SK-N-SH (cell line): Measurements from ENCODE around the gene TRIM40. TPM values are rescaled to one million over a fixed set of nuclear protein-coding genes. Genes with fewer than 3 reads are reported as not detected.

ENCODE experiments used
- CTCF ChIA-PET: fragments of 300-600, 350-600 bp; formaldehyde crosslinking; extraction: SDS; loops from one replicate; lab custom pipeline; 2021; lab: Yijun Ruan, JAX
- POLR2A ChIA-PET: fragments of 350-600 bp; sonication (Branson Sonifier 250); formaldehyde crosslinking; extraction: SDS; loops from one replicate; lab custom pipeline; 2020; ENCODE audit warnings: antibody characterized with exemption, inconsistent platforms; lab: Yijun Ruan, JAX
- DNase-seq: peaks from one replicate; pipeline ENCODE4 v3.0.0; 2012
- H2AFZ ChIP-seq: fragments of 200-600 bp; sonication (generic); 2 replicates; pipeline ENCODE4 v1.8.1; 2016; ENCODE audit warnings: antibody characterized with exemption, mild to moderate bottlenecking, low read depth
- H3F3A ChIP-seq: fragments of 200-600 bp; sonication (generic); replicated peaks from 2 replicates; pipeline ENCODE3; 2016; ENCODE audit warnings: antibody characterized with exemption, mild to moderate bottlenecking; ENCODE audit not compliant: insufficient read depth
- H3K27ac ChIP-seq, 2 experiments: fragments of 200-500 bp in 1 of 2; fragments of 200-600 bp in 1 of 2; sonication (Bioruptor generic) in 1 of 2; sonication (generic), shearing (Covaris generic) in 1 of 2; 2 replicates each; pipeline versions ENCODE4 v1.5.1 to v1.6.1; 2014 to 2016; ENCODE audit warnings: low read depth in 2 of 2, inconsistent platforms in 1 of 2, low read length in 1 of 2, mild to moderate bottlenecking in 1 of 2, mixed read lengths in 1 of 2
- H3K27me3 ChIP-seq: fragments of 200-600 bp; sonication (generic), shearing (Covaris generic); 2 replicates; pipeline ENCODE4 v1.6.1; 2016; ENCODE audit warnings: mixed run types; ENCODE audit not compliant: insufficient read depth
- H3K36me3 ChIP-seq, 2 experiments: fragments of 200-500 bp in 1 of 2; fragments of 200-600 bp in 1 of 2; sonication (Bioruptor generic) in 1 of 2; sonication (generic) in 1 of 2; replicated peaks in 1 of 2; 2 replicates each; pipeline versions ENCODE3 to v1.5.1; 2014 to 2016; ENCODE audit warnings: low read length in 1 of 2, mild to moderate bottlenecking in 1 of 2; ENCODE audit not compliant: insufficient read depth in 2 of 2, control insufficient read depth in 1 of 2
- H3K4me1 ChIP-seq, 2 experiments: fragments of 200-500 bp in 1 of 2; fragments of 200-600 bp in 1 of 2; sonication (Bioruptor generic) in 1 of 2; sonication (generic), shearing (Covaris generic) in 1 of 2; 2 replicates each; pipeline versions ENCODE4 v1.5.1 to v1.6.1; 2014 to 2016; ENCODE audit warnings: low read depth in 1 of 2, low read length in 1 of 2, mixed run types in 1 of 2; ENCODE audit not compliant: insufficient read depth in 2 of 2, control insufficient read depth in 1 of 2
- H3K4me2 ChIP-seq: fragments of 200-600 bp; sonication (generic), shearing (Covaris generic); 2 replicates; pipeline ENCODE4 v1.6.1; 2017; ENCODE audit warnings: mixed run types
- H3K4me3 ChIP-seq, 2 experiments: fragments of 200-500 bp in 1 of 2; fragments of 200-600 bp in 1 of 2; sonication (Bioruptor generic) in 1 of 2; sonication (generic), shearing (Covaris generic) in 1 of 2; 2 replicates each; pipeline versions ENCODE4 v1.5.1 to v1.8.1; 2014 to 2016; ENCODE audit warnings: low read depth in 2 of 2, inconsistent platforms in 1 of 2, low read length in 1 of 2, mild to moderate bottlenecking in 1 of 2, mixed read lengths in 1 of 2, moderate library complexity in 1 of 2
- H3K79me2 ChIP-seq: fragments of 200-600 bp; sonication (generic); 2 replicates; pipeline ENCODE4 v1.8.1; 2017; ENCODE audit warnings: mild to moderate bottlenecking; ENCODE audit not compliant: insufficient read depth
- H3K9ac ChIP-seq: fragments of 200-600 bp; sonication (generic); 2 replicates; pipeline ENCODE4 v1.6.1; 2017; ENCODE audit warnings: mixed run types
- H3K9me2 ChIP-seq: fragments of 200-600 bp; sonication (generic); 2 replicates; pipeline ENCODE4 v1.6.1; 2017; ENCODE audit warnings: mixed run types
- H3K9me3 ChIP-seq: fragments of 200-600 bp; sonication (generic); 2 replicates; pipeline ENCODE4 v1.6.1; 2017; ENCODE audit warnings: mixed run types, mild to moderate bottlenecking, moderate library complexity
- H4K20me1 ChIP-seq: fragments of 200-600 bp; sonication (generic); 2 replicates; pipeline ENCODE4 v1.6.1; 2017; ENCODE audit warnings: mild to moderate bottlenecking, mixed run types; ENCODE audit not compliant: insufficient read depth
- FOSL2 ChIP-seq: IDR thresholded peaks from 2 replicates; pipeline ENCODE4 v1.4.0; 2012; ENCODE audit warnings: low read depth, mild to moderate bottlenecking, moderate library complexity, borderline replicate concordance
- FOXM1 ChIP-seq: IDR thresholded peaks from 2 replicates; pipeline ENCODE4 v1.4.0; 2012; ENCODE audit warnings: low read depth, mild to moderate bottlenecking
- GABPA ChIP-seq: IDR thresholded peaks from 2 replicates; pipeline ENCODE4 v1.4.0; 2012; ENCODE audit warnings: low read depth, mild to moderate bottlenecking
- GATA2 ChIP-seq: sonication (generic); formaldehyde crosslinking; IDR thresholded peaks from 2 replicates; pipeline ENCODE4 v1.5.0; 2020; ENCODE audit warnings: mild to moderate bottlenecking, missing genetic modification reagents
- JUND ChIP-seq: IDR thresholded peaks from 2 replicates; pipeline ENCODE4 v1.4.0; 2012
- MXI1 ChIP-seq: IDR thresholded peaks from 2 replicates; pipeline ENCODE4 v1.6.1; 2012; ENCODE audit warnings: mild to moderate bottlenecking, low read depth, low read length, improper control_type of control experiment
- POLR2AphosphoS5 ChIP-seq: IDR thresholded peaks from 2 replicates; pipeline ENCODE4 v1.6.1; 2012; ENCODE audit warnings: low read depth, low read length
- RFX5 ChIP-seq: IDR thresholded peaks from 2 replicates; pipeline ENCODE4 v1.6.1; 2012; ENCODE audit warnings: mild to moderate bottlenecking, improper control_type of control experiment, low read length
- RXRA ChIP-seq: IDR thresholded peaks from 2 replicates; pipeline ENCODE4 v1.4.0; 2012; ENCODE audit warnings: low read depth, mild to moderate bottlenecking, borderline replicate concordance
- SIN3A ChIP-seq: IDR thresholded peaks from 2 replicates; pipeline ENCODE4 v1.6.1; 2012; ENCODE audit warnings: low read depth, mild to moderate bottlenecking, low read length, moderate library complexity, borderline replicate concordance
- TAF1 ChIP-seq: IDR thresholded peaks from 2 replicates; pipeline ENCODE4 v1.6.1; 2012; ENCODE audit warnings: low read depth, mild to moderate bottlenecking, low read length, moderate library complexity, borderline replicate concordance
- TCF12 ChIP-seq: IDR thresholded peaks from 2 replicates; pipeline ENCODE4 v1.4.0; 2012
- WGBS: methylation state at CpG from one replicate; pipeline ENCODE4 v1.1.6; 2017; ENCODE audit warnings: low lambda C conversion rate; 5-methylcytosine and 5-hydroxymethylcytosine counted together
- polyA plus RNA-seq, 3 experiments: library from polyadenylated mRNA; depleted of rRNA; stranded (reverse); fragments of >200 nt; gene quantifications; 2 replicates each; pipeline ENCODE4 v1.2.3, GENCODE V29; 2012
- TF ChIP-seq, protein P1 (sequence below): IDR thresholded peaks from 2 replicates; pipeline ENCODE4; 2012

Gene TRIM40
- polyA plus RNA-seq, 1 of the 3 experiments (the other 2 are of a cell fraction), result not detected

DNA sequence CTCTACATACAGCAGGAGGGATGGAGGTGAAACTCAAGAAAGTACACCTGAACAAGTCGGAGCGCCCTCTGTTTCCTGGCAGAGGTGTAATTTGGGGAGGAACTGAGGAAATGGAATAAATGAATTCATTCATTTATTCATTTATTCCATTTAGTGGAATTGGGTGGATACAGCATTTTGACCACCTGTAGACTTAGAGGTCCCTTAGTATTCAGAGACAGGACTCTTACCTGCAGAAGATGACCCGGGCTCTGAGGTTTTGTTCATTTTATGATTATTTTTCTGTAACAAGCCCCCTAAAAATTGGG is 32.1 kb upstream of the TRIM40 start:
- H3K9me2 ChIP-seq, result no peaks in the 10 kb centered on the region
- ChIA-PET POLR2A (interaction anchor here (1.3 kb wide), 1 partner anchor 37 kb away, joined by 6 read pairs; the partner anchor contains the start of gene PPP1R11), CTCF (interaction anchor here (0.6 to 8.9 kb wide), 29 partner anchors 8 to 1080 kb away, joined by 3 to 207 read pairs (median 5); partner anchors contain the start of genes TRIM31 and TRIM40)
- H3K9me3 ChIP-seq, result no peaks in the 10 kb centered on the region
- peak overlapping the region; percentile 85 for H3K4me2 ChIP-seq
- TF ChIP-seq SIN3A, result no peak
- H3F3A ChIP-seq, result peaks cover 6% of the 10 kb centered on the region
- H3K9ac ChIP-seq, result no peak overlapping the region
- WGBS, result 32% methylated on average over 3 of the region's 3 CpGs
- DNase-seq, result no peak
- H3K27me3 ChIP-seq, result peaks cover 64% of the 10 kb centered on the region
- H4K20me1 ChIP-seq, result no peaks in the 10 kb centered on the region
- H3K27ac ChIP-seq, result no peak overlapping the region
- H3K4me3 ChIP-seq, result peak overlapping the region; percentile 37 to 64; a peak in 3 of 4 replicates
- peaks cover 5 to 11% of the 10 kb centered on the region in 2 experiments; a peak in 2 of 4 replicates for H3K4me1 ChIP-seq
- 0 out of 2 replicates have a peak overlapping the region, but pooled peaks have one; percentile 74 for H2AFZ ChIP-seq
- H3K79me2 ChIP-seq, result no peaks in the 10 kb centered on the region
- H3K36me3 ChIP-seq, result no peaks in the 10 kb centered on the region

DNA sequence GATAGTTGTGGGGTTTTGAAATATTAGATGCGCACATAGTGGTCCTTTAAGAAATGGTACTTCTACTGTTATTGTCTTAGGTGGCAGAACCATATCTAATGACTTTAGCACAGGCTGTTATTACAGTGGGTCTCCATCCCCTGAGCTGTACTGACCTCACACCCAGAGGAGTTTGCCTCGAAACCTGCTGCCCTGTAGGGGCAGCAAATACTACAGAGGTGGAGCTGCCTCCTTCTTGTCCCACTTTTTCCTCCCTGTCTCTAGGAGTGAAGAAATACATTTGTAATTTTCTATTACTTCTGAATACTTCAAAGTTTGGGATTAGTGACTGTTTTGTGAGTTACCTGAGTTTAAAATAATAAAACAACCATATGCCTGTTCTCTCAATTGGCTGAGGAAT is 31.3 kb upstream of the TRIM40 start:
- CTCF ChIA-PET, result interaction anchor here (1.1 to 8.9 kb wide), 11 partner anchors 11 to 256 kb away, joined by 3 to 207 read pairs (median 10); partner anchors contain the start of gene TRIM40
- Histone ChIP-seq H3K9ac (no peak overlapping the region), H3K9me3 (no peaks in the 10 kb centered on the region), H3K27ac (no peak overlapping the region), H3K4me3 (no peak overlapping the region), H4K20me1 (no peaks in the 10 kb centered on the region), H3K4me1 (peaks cover 5 to 11% of the 10 kb centered on the region in 2 experiments; a peak in 2 of 4 replicates), H3F3A (peaks cover 6% of the 10 kb centered on the region), H3K27me3 (peaks cover 66% of the 10 kb centered on the region), H3K4me2 (no peak overlapping the region), H2AFZ (no peak overlapping the region), H3K9me2 (no peaks in the 10 kb centered on the region), H3K36me3 (no peaks in the 10 kb centered on the region), H3K79me2 (no peaks in the 10 kb centered on the region)
- POLR2A ChIA-PET, result interaction anchor here (0.7 kb wide), 1 partner anchor 31 kb away, joined by 3 read pairs; no protein-coding TSS in a partner anchor
- TF ChIP-seq FOXM1 (no peak), MXI1 (no peak), GATA2 (no peak), RXRA (no peak), SIN3A (no peak), FOSL2 (no peak), GABPA (no peak), TAF1 (no peak)
- TF ChIP-seq, protein P1, sequence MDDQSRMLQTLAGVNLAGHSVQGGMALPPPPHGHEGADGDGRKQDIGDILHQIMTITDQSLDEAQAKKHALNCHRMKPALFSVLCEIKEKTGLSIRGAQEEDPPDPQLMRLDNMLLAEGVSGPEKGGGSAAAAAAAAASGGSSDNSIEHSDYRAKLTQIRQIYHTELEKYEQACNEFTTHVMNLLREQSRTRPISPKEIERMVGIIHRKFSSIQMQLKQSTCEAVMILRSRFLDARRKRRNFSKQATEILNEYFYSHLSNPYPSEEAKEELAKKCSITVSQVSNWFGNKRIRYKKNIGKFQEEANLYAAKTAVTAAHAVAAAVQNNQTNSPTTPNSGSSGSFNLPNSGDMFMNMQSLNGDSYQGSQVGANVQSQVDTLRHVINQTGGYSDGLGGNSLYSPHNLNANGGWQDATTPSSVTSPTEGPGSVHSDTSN, result no peak
- no peak for DNase-seq
- WGBS, result 32% methylated on average over 2 of the region's 2 CpGs

DNA sequence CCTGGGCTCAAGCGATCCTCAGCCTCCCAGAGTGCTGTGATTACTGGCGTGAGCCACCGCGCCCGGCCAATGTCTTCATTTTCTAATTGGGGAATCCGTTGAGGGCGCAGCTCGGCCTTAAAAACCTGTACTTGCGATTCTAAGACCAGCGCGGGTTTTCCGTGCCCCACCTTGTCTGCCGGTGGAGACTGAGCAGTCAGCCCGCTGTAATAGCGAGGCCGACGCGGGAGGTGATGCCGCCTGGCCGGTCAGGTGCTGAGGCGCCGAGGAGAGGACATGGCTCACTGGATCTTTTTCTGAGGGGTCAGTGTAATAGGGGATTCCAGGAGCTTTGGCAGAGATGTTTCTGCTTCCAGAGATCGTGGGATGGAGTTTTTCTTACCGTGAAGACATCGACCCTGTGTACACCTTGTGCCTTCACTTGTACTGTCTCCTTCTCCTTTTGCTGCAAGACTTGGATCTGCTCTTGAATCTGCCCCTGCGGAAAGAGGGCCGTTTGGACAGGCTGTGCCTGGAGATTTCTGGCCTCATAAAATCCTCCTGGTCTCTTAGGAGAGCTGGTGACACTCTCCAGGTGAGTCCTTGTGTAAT is 24.6 kb upstream of the TRIM40 start:
- Histone ChIP-seq H3K4me2 (no peak overlapping the region), H3K4me3 (no peak overlapping the region), H3K9ac (no peak overlapping the region), H3K27me3 (peaks cover 66% of the 10 kb centered on the region), H4K20me1 (no peaks in the 10 kb centered on the region), H3F3A (peaks cover 4% of the 10 kb centered on the region), H2AFZ (no peak overlapping the region), H3K9me3 (no peaks in the 10 kb centered on the region), H3K4me1 (no peaks in the 10 kb centered on the region), H3K36me3 (no peaks in the 10 kb centered on the region), H3K79me2 (no peaks in the 10 kb centered on the region), H3K27ac (no peak overlapping the region), H3K9me2 (no peaks in the 10 kb centered on the region)
- POLR2A ChIA-PET, result no interaction called here
- TF ChIP-seq GABPA, result no peak
- no peak for TF ChIP-seq POLR2AphosphoS5
- TF ChIP-seq TCF12, result no peak
- no peak for TF ChIP-seq SIN3A
- TF ChIP-seq JUND, result no peak
- no peak for TF ChIP-seq RFX5
- TF ChIP-seq FOXM1, result no peak
- TF ChIP-seq, protein P1, result no peak
- no peak for DNase-seq
- CTCF ChIA-PET, result interaction anchor here (0.8 to 2.7 kb wide), 7 partner anchors 8 to 373 kb away, joined by 3 to 15 read pairs (median 5); no protein-coding TSS in a partner anchor
- WGBS, result 22% methylated on average over 25 of the region's 27 CpGs
